Liver (tissue), 3 donors: ENCODE data around the gene PGGHG.

Experiments
- GABPA ChIP-seq, 2 donors: IDR thresholded peaks in 1 of 2; conservative IDR thresholded peaks in 1 of 2; 2 replicates each; pipeline ENCODE4 v1.6.1; 2016; ENCODE audit warnings: antibody characterized with exemption in 2 of 2, mild to moderate bottlenecking in 1 of 2, moderate library complexity in 1 of 2
- TF ChIP-seq, protein P1 (sequence below): fragments of 150-350 bp; IDR thresholded peaks from 2 replicates; pipeline ENCODE4 v1.5.1; 2017; ENCODE audit warnings: improper control_type of control experiment, low read depth, low read length; ENCODE audit not compliant: missing input control
- TF ChIP-seq, protein P2 (sequence below): IDR thresholded peaks from 2 replicates; pipeline ENCODE4 v1.6.1; 2016; ENCODE audit warnings: antibody characterized with exemption
- donor health status: healthy.
- donor health status: healthy.

DNA sequence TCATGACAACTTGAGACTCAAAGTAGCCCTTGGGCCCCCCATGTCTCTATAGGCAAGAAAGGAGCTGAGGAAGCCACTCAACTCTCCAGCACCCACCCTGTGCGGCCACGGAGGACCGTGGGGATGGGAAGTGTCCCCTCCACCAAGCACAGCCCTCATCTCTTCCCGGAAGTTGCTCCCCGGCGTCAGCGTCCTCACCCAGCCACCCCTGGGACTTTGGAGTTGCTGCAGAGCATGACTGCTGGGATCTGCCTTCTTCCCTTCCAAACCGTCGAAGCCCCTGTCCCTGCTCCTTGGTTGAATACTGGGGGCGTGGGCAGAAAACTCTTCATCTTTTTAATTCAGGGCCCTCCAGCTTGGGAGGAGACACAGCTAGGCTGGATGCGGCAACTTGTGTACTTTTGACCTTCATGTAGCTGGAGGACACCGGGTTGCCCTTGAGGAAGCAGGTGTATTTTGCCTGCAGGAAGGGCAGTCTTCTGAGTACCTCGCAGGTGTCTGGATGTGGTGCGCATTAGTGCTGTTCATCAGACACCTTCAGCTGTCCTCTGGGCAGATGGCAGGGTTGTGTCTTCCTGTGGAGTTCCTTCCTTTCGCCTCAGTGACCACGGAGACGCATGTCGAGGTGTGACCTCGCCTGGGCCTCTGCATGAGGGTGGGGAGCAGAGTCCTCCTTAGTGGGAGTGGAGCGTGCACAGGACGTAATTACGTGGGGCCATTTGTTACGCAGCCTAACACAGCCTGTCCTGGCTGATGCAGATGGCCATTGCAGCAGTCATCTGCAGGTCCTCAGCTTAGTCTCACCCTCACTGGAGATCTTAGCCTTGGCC, 43.9 kb downstream of the PGGHG start:
- TF ChIP-seq, protein P1, sequence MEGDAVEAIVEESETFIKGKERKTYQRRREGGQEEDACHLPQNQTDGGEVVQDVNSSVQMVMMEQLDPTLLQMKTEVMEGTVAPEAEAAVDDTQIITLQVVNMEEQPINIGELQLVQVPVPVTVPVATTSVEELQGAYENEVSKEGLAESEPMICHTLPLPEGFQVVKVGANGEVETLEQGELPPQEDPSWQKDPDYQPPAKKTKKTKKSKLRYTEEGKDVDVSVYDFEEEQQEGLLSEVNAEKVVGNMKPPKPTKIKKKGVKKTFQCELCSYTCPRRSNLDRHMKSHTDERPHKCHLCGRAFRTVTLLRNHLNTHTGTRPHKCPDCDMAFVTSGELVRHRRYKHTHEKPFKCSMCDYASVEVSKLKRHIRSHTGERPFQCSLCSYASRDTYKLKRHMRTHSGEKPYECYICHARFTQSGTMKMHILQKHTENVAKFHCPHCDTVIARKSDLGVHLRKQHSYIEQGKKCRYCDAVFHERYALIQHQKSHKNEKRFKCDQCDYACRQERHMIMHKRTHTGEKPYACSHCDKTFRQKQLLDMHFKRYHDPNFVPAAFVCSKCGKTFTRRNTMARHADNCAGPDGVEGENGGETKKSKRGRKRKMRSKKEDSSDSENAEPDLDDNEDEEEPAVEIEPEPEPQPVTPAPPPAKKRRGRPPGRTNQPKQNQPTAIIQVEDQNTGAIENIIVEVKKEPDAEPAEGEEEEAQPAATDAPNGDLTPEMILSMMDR: no peak
- TF ChIP-seq, protein P2, sequence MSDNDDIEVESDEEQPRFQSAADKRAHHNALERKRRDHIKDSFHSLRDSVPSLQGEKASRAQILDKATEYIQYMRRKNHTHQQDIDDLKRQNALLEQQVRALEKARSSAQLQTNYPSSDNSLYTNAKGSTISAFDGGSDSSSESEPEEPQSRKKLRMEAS: no peak
- TF ChIP-seq GABPA (IDR thresholded peaks at IDR 0.05 in 1 of 2, conservative IDR thresholded peaks at IDR 0.05 in 1 of 2): no peak
